Esophagus mucosa (tissue), 1 donor: ENCODE results near the gene YJU2. TPM values are rescaled to one million over a fixed set of nuclear protein-coding genes. Genes with fewer than 3 reads are reported as not detected.

ENCODE experiments used
- ATAC-seq: fragments of 200-7000 bp; cut with Tn5 transposase; one replicate; pipeline ENCODE4 v1.9.1; 2020
- total RNA-seq: library from RNA; stranded (reverse); gene quantifications from one replicate; pipeline ENCODE4 v1.2.4, GENCODE V29; 2023
- donor health status: DM: yes; HTN: yes; CAD: no.

Gene YJU2
- total RNA-seq, 1 donor from 2014 or later = 20.1 TPM

- no peak for ATAC-seq
Observed at GRCh38 chr19:4301590-4302242, 54.8 kb downstream of the YJU2 start.

DNA sequence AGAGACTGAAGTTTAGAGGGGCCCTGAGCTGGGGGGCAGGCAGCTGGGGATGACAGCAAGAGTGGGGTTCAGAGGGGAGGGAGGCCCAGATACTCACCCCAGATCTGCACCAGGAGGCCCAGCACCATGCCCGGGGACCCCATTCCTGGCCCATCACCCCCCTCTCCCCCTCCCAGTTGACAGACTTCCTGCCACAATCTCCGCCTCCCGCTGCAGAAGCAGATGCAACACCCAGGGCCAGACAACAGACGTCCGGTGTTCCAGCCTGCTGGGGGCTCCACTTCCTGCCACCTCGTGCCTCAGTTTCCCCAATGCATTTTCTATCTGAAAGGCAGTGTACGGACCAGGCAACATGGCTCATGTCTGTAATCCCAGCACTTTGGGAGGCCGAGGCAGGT, 55.4 kb downstream of the YJU2 start, which contains the start of gene TMIGD2:
Gene TMIGD2 (minus strand): TSS at position 147 of the 398 bp plus-strand sequence. CDS start 4 bp downstream, at position 143.
- no peak for ATAC-seq

DNA sequence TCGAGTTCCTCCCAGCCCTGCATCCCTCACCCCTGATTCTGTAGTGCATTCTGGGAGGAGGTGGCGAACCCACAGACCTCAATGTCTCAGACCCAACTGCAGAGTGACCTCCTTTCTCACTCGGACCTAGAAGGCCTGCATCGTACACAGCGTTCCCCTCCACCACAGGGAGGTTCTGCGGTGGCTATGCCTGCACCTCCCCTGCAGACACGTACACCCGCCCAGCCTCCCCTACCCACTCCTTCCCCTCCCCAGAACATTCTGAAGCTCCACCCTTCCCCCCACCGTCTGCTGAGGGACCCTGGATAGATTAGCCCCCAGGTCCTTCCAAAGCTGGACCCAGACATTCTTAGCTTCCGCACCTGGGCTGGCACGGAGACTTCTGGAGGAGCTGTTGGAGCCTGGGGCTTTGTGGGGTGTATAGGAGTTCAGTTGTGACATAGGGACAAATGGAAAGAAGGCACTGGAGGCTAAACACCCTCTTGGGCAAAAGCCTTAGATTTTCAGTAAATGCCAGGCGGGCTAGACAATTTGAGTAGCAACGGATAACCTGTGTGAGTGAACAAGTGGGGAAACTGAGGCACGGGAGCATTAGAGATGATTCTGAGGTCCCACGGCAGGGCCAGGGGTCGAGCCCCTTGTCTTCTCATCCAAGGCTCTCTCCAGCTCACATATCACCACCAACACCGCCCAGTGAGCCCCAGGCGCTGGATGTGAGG, 57.1 kb downstream of the YJU2 start:
- ATAC-seq = no peak

- no peak for ATAC-seq
Observed at GRCh38 chr19:4304538-4305256, 57.8 kb downstream of the YJU2 start, which contains the start of gene FSD1. Gene FSD1 (plus strand): TSS chr19:4304598. CDS start chr19:4304747, 149 bp downstream.

GRCh38 chr19:4305257-4305612, 58.4 kb downstream of the YJU2 start:
- no peak for ATAC-seq

DNA sequence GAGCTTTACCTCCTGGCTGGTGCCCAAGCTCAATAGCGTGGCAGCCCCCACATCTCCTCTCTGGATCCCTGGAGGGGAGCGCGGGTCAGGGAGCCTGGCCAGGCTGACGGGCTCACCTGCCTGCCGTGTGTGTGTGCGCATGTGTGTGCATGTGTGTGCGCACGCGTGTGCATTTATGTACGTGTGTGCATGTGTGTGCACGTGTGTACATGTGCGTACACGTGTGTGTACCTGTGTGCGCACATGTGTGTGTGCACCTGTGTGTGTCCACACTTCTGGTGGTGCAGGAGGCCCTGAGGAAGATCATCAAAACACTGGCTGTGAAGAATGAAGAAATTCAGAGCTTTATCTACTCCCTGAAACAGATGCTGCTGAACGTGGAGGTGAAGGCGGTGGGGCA, 58.8 kb downstream of the YJU2 start:
- peak; percentile 13 for ATAC-seq

GRCh38 chr19:4310247-4311121, 63.6 kb downstream of the YJU2 start:
- ATAC-seq = peak; percentile 49

GRCh38 chr19:4313847-4314490, 67.1 kb downstream of the YJU2 start:
- no peak for ATAC-seq

DNA sequence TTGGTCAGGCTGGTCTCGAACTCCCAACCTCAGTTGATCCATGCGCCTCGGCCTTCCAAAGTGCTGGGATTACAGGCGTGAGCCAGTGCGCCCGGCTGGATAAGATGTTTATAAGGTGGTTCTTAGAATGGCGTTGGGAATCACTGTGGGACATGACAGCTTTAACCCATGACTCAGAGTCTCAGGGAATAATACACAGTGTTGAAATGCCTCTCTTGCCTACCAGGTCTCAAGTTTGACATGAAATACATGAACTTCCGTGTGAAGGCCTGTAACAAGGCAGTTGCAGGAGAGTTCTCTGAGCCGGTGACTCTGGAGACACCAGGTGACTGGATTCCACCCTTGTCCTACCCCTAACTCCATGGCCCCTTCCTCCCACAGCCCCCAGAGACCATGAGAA, 70.1 kb downstream of the YJU2 start:
- ATAC-seq = peak; percentile 72

GRCh38 chr19:4318460-4318859, 71.6 kb downstream of the YJU2 start:
- ATAC-seq = no peak

Other genes starting within 250 kb of the YJU2 start
- gene PIAS4, start 239.3 kb upstream of the YJU2 start, total RNA-seq = 19.3 TPM
- gene ZBTB7A, start 180.2 kb upstream of the YJU2 start, total RNA-seq = 53.7 TPM
- 114 TPM for gene MAP2K2, start 123.0 kb upstream of the YJU2 start, total RNA-seq
- gene CREB3L3, start 93.4 kb upstream of the YJU2 start, total RNA-seq = not detected
- 13.2 TPM for gene SIRT6, start 64.5 kb upstream of the YJU2 start, total RNA-seq
- gene ANKRD24, start 64.4 kb upstream of the YJU2 start, total RNA-seq = 0.08 TPM
- gene EBI3, start 17.6 kb upstream of the YJU2 start, total RNA-seq = 0.44 TPM
- gene SHD, start 32.2 kb downstream of the YJU2 start, total RNA-seq = not detected
- gene TMIGD2, start 55.3 kb downstream of the YJU2 start, total RNA-seq = 0.20 TPM
- gene FSD1, start 57.5 kb downstream of the YJU2 start, total RNA-seq = 0.36 TPM
- 97.3 TPM for gene STAP2, start 91.7 kb downstream of the YJU2 start, total RNA-seq
- gene MPND, start 96.5 kb downstream of the YJU2 start, total RNA-seq = 22.0 TPM
- gene SH3GL1, start 153.5 kb downstream of the YJU2 start, total RNA-seq = 114 TPM
- 17.3 TPM for gene CHAF1A, start 155.6 kb downstream of the YJU2 start, total RNA-seq
- gene UBXN6, start 210.7 kb downstream of the YJU2 start, total RNA-seq = 68.9 TPM
- 19.2 TPM for gene HDGFL2, start 225.2 kb downstream of the YJU2 start, total RNA-seq